HCT116 (cell line): ENCODE results near the gene TMEM51. TPM values are rescaled to one million over a fixed set of nuclear protein-coding genes. Genes with fewer than 3 reads are reported as not detected.

Source experiments
- ATAC-seq: fragments of 200-7000 bp; cut with Tn5 transposase; 2 replicates; pipeline ENCODE4 v1.9.1; 2020; ENCODE audit warnings: mild to moderate bottlenecking, moderate library complexity
- BruUV-seq: library from RNA; stranded (reverse); fragments of 400-500 nt; replicated peaks from 2 replicates; lab custom pipeline; 2021; lab: Mats Ljungman, UMichigan
- CTCF ChIA-PET: fragments of 300-600 bp; sonication (Branson Sonifier 250); formaldehyde crosslinking; loops from one replicate; lab custom pipeline; 2021; ENCODE audit warnings: antibody characterized with exemption; lab: Charles Lee
- POLR2A ChIA-PET: fragments of 300-600, 350-600 bp; sonication (Branson Sonifier 250); formaldehyde crosslinking; loops from one replicate; lab custom pipeline; 2021; ENCODE audit warnings: antibody characterized with exemption; lab: Charles Lee
- RAD21 ChIA-PET, 2 experiments: fragments of 300-600 bp; sonication (Branson Sonifier 250); formaldehyde crosslinking; loops; one replicate each; lab custom pipeline; 2023; ENCODE audit warnings: low total read pairs in 2 of 2; ENCODE audit not compliant: uncharacterized antibody in 2 of 2, unreplicated experiment in 2 of 2, low non-redundant PET in 1 of 2; lab: Charles Lee
- DNase-seq: peaks from one replicate; pipeline ENCODE4 v3.0.0-alpha.2; 2010; ENCODE audit warnings: low read depth, low spot score
- H2AFZ ChIP-seq: fragments of 200-600 bp; shearing (Covaris generic), sonication (generic); 2 replicates; pipeline ENCODE4 v1.6.1; 2017; ENCODE audit warnings: low read depth, mixed run types, mixed read lengths, antibody characterized with exemption, low read length; ENCODE audit not compliant: poor library complexity, severe bottlenecking
- H3K27ac ChIP-seq: 2 replicates; pipeline ENCODE4 v1.5.1; 2012; ENCODE audit warnings: low read depth, low read length
- H3K27me3 ChIP-seq: fragments of 200-600 bp; sonication (generic); 2 replicates; pipeline ENCODE4 v1.6.1; 2016; ENCODE audit warnings: mixed run types, low read length, mixed read lengths; ENCODE audit not compliant: insufficient read depth
- H3K36me3 ChIP-seq, 2 experiments: fragments of 200-500 bp in 1 of 2; fragments of 200-600 bp in 1 of 2; sonication (Bioruptor generic) in 1 of 2; sonication (generic) in 1 of 2; 2 replicates each; pipeline versions ENCODE4 v1.5.1 to v1.6.1; 2014 to 2016; ENCODE audit warnings: low read length in 2 of 2, inconsistent platforms in 1 of 2, mixed read lengths in 1 of 2, mixed run types in 1 of 2; ENCODE audit not compliant: insufficient read depth in 2 of 2, control insufficient read depth in 1 of 2
- H3K4me1 ChIP-seq, 2 experiments: fragments of 200-600 bp in 1 of 2; sonication (generic) in 1 of 2; 2 replicates each; pipeline versions ENCODE4 v1.5.1 to v1.6.1; 2012 to 2017; ENCODE audit warnings: low read length in 2 of 2, inconsistent platforms in 1 of 2, mild to moderate bottlenecking in 1 of 2, mixed read lengths in 1 of 2, mixed run types in 1 of 2, moderate library complexity in 1 of 2; ENCODE audit not compliant: insufficient read depth in 2 of 2, control insufficient read depth in 1 of 2
- H3K4me2 ChIP-seq: fragments of 200-600 bp; sonication (generic); 2 replicates; pipeline ENCODE4 v1.6.1; 2017; ENCODE audit warnings: mixed run types, low read length, mixed read lengths
- H3K4me3 ChIP-seq, 2 experiments: fragments of 200-600 bp in 1 of 2; sonication (generic) in 1 of 2; replicated peaks in 1 of 2; 2 replicates each; pipeline ENCODE4 v1.5.1; 2011 to 2016; ENCODE audit warnings: low read length in 2 of 2, control low read depth in 1 of 2, low read depth in 1 of 2, mild to moderate bottlenecking in 1 of 2, mixed read lengths in 1 of 2, mixed run types in 1 of 2
- H3K79me2 ChIP-seq: fragments of 200-600 bp; sonication (generic); 2 replicates; pipeline ENCODE4 v1.6.1; 2017; ENCODE audit warnings: mild to moderate bottlenecking, mixed run types, low read length, moderate library complexity, mixed read lengths; ENCODE audit not compliant: insufficient read depth
- H3K9ac ChIP-seq: fragments of 200-600 bp; sonication (generic); 2 replicates; pipeline ENCODE4 v1.6.1; 2016; ENCODE audit warnings: low read length, mixed read lengths
- H3K9me2 ChIP-seq: fragments of 200-600 bp; sonication (generic), shearing (Covaris generic); 2 replicates; pipeline ENCODE4 v1.6.1; 2017; ENCODE audit warnings: mixed run types, mild to moderate bottlenecking, moderate library complexity; ENCODE audit not compliant: insufficient read depth
- H3K9me3 ChIP-seq, 2 experiments: fragments of 200-500 bp in 1 of 2; fragments of 200-600 bp in 1 of 2; sonication (Bioruptor generic) in 1 of 2; sonication (generic) in 1 of 2; 2 replicates each; pipeline ENCODE4 v1.6.1; 2014 to 2017; ENCODE audit warnings: low read length in 2 of 2, mixed read lengths in 2 of 2, inconsistent platforms in 1 of 2, low read depth in 1 of 2, mild to moderate bottlenecking in 1 of 2, mixed run types in 1 of 2, moderate library complexity in 1 of 2; ENCODE audit not compliant: control insufficient read depth in 1 of 2, insufficient read depth in 1 of 2
- H4K20me1 ChIP-seq: fragments of 200-600 bp; sonication (generic), shearing (Covaris generic); 2 replicates; pipeline ENCODE4 v1.6.1; 2017; ENCODE audit warnings: mixed run types, mild to moderate bottlenecking, moderate library complexity; ENCODE audit not compliant: insufficient read depth
- ATF3 ChIP-seq: IDR thresholded peaks from 2 replicates; pipeline ENCODE4 v1.6.1; 2012
- FOSL1 ChIP-seq: IDR thresholded peaks from 2 replicates; pipeline ENCODE4 v1.6.1; 2012; ENCODE audit warnings: low read depth
- POLR2A ChIP-seq: IDR thresholded peaks from 2 replicates; pipeline ENCODE4 v1.7.0; 2011; ENCODE audit warnings: borderline replicate concordance; ENCODE audit not compliant: insufficient read depth, insufficient read length; ENCODE audit errors: extremely low read depth
- POLR2AphosphoS5 ChIP-seq: IDR thresholded peaks from 2 replicates; pipeline ENCODE4 v1.6.1; 2011; ENCODE audit warnings: mild to moderate bottlenecking, low read depth, low read length, moderate library complexity
- RAD21 ChIP-seq: IDR thresholded peaks from 2 replicates; pipeline ENCODE4 v1.6.1; 2012; ENCODE audit warnings: low read depth, mild to moderate bottlenecking
- SIN3A ChIP-seq: IDR thresholded peaks from 2 replicates; pipeline ENCODE4 v1.6.1; 2012; ENCODE audit warnings: low read depth
- SP1 ChIP-seq: IDR thresholded peaks from 2 replicates; pipeline ENCODE4 v1.6.1; 2012; ENCODE audit warnings: low read depth
- TCF7L2 ChIP-seq: IDR thresholded peaks from 2 replicates; pipeline ENCODE4 v1.7.0; 2011; ENCODE audit warnings: borderline replicate concordance, inconsistent platforms; ENCODE audit not compliant: insufficient read depth, insufficient read length; ENCODE audit errors: extremely low read depth
- YY1 ChIP-seq: IDR thresholded peaks from 2 replicates; pipeline ENCODE4 v1.6.1; 2011; ENCODE audit warnings: low read length, low read depth, moderate library complexity, mild to moderate bottlenecking; ENCODE audit not compliant: insufficient replicate concordance; ENCODE audit errors: extremely low read depth
- ZNF274 ChIP-seq: fragments of 200-500 bp; sonication (Bioruptor generic); IDR thresholded peaks from 2 replicates; pipeline ENCODE4 v1.6.1; 2014; ENCODE audit warnings: mild to moderate bottlenecking, low read depth, low read length, inconsistent platforms
- intact Hi-C: fragments of 100-400 bp; cut with micrococcal nuclease; formaldehyde crosslinking; loops from 2 replicates; pipeline ENCODE4 v1.10.0; 2022
- total RNA-seq: library from RNA; stranded (reverse); gene quantifications from one replicate; pipeline ENCODE4 v1.2.1, GENCODE V29; 2021; ENCODE audit not compliant: unreplicated experiment

The TMEM51 gene
- total RNA-seq, 1 experiment from 2014 or later, result 16.6 TPM

- no peak overlapping the region for H3K4me2 ChIP-seq
- ChIA-PET CTCF (no interaction called here), POLR2A (no interaction called here)
These were observed 61.0 kb downstream of the TMEM51 start for GRCh38 chr1:15214527-15214926.

GRCh38 chr1:15215116-15215515, 61.6 kb downstream of the TMEM51 start:
- no peak overlapping the region for H2AFZ ChIP-seq
- ChIA-PET POLR2A (no interaction called here), CTCF (no interaction called here), RAD21 (no interaction called here)
- no TSS peak for BruUV-seq
- no peak overlapping the region for H3K27ac ChIP-seq
- H3K79me2 ChIP-seq, result peaks cover 28% of the 10 kb centered on the region
- H3K9me3 ChIP-seq, result no peaks in the 10 kb centered on the region
- no peak overlapping the region for H3K9ac ChIP-seq
- intact Hi-C loops, result no loop called here
- TF ChIP-seq FOSL1 (no peak), ZNF274 (no peak), TCF7L2 (no peak), POLR2A (no peak), SP1 (no peak), RAD21 (no peak), SIN3A (no peak)
- H3K9me2 ChIP-seq, result no peaks in the 10 kb centered on the region
- H4K20me1 ChIP-seq, result no peaks in the 10 kb centered on the region
- DNase-seq (no peak), ATAC-seq (no peak)
- H3K4me3 ChIP-seq, result no peak overlapping the region
- H3K4me1 ChIP-seq, result peaks cover 10 to 17% of the 10 kb centered on the region in 2 experiments; a peak in 3 of 4 replicates
- peaks cover 0 to 19% of the 10 kb centered on the region in 2 experiments; a peak in 1 of 4 replicates for H3K36me3 ChIP-seq
- H3K27me3 ChIP-seq, result no peaks in the 10 kb centered on the region
- H3K4me2 ChIP-seq, result no peak overlapping the region

More at GRCh38 chr1:15214527-15214926, 61.0 kb downstream of the TMEM51 start:
- ATAC-seq, result no peak
- no peak for DNase-seq
- peaks cover 0 to 14% of the 10 kb centered on the region in 2 experiments; a peak in 1 of 4 replicates for H3K36me3 ChIP-seq
- BruUV-seq, result no TSS peak
- peaks cover 10 to 17% of the 10 kb centered on the region in 2 experiments; a peak in 3 of 4 replicates for H3K4me1 ChIP-seq
- RAD21 ChIA-PET, result no interaction called here
- H3K27ac ChIP-seq, result no peak overlapping the region
- no peaks in the 10 kb centered on the region for H4K20me1 ChIP-seq
- no peak overlapping the region for H3K4me3 ChIP-seq
- TF ChIP-seq YY1 (no peak), POLR2AphosphoS5 (no peak), FOSL1 (no peak), ATF3 (no peak), ZNF274 (no peak)
- TF ChIP-seq, all 23 proteins: peak for 0
- intact Hi-C loops, result no loop called here
- no peak overlapping the region for H3K9ac ChIP-seq
- H3K27me3 ChIP-seq, result no peaks in the 10 kb centered on the region
- H2AFZ ChIP-seq, result no peak overlapping the region
- H3K9me3 ChIP-seq, result no peaks in the 10 kb centered on the region
- peaks cover 34% of the 10 kb centered on the region for H3K79me2 ChIP-seq
- no peaks in the 10 kb centered on the region for H3K9me2 ChIP-seq
